Urothelium cell line (cell line): ENCODE results near the gene AEN.

ENCODE experiments used
- DNase-seq: peaks from one replicate; pipeline ENCODE4 v3.0.0; 2011; ENCODE audit warnings: low spot score, mixed read lengths
- FAIRE-seq: peaks from 2 replicates; lab custom pipeline; 2011; peaks lifted over from hg19 to GRCh38; lab: Jason Lieb, UNC

AEN gene

DNA sequence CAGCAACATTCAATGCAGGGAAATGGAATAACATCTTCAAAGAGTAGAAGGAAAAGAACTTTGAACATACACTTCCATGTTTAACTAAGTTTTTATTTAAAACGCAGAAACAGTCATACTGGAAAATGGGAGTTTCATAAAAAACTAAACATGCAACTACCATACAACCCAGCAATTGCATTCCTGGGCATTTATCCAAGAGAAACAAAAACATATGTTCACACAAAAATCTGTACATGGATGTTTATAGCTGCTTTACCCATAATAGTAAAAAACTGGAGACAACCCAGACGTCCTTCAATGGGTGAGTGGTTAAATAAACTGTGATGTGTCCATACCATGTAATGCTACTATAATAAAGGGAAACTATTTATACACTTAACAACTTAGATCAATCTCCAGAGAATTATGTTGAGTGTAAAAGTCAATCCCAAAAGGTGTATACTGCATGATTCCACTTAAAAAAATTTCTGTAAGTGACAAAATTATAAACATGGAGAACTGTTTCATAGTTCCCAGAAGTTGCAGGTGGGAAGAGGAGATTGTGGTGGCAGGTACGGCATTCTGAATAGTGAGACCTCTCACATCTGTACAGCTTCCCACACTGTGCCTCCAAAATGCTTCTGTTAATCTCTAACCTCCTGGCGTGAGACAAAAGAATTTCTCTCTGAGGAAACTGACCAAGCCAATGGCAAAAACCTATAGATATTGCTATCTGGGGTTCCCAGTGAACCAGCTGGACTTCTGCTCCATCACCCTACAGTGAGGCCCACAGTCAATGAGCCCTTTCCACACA is 40.8 kb downstream of the AEN start:
- FAIRE-seq: no peak
- no peak for DNase-seq

DNA sequence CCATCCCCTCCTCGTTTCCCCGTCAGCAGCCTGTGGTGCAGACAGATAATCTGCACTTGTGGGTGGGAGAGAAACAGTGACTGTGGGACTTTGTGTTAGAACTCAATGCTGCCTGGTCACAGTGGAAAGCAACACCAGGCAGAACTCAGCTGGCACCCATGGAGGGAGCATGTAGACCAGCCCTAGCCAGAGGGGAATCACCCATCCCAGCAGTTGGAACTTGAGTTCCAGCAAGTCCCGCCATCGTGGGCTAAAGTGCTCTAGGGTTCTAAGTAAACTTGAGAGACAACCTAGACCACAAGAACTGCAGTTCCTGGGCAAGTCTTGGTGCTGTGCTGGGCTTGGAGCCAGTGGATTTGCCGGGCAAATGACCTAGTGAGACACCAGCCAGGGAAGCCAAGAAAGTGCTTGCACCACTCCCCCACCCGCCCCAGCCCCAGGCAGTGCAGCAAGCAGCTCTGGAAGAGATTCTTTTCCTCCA is 42.0 kb downstream of the AEN start:
- FAIRE-seq: no peak
- no peak for DNase-seq

- no peak for FAIRE-seq
- DNase-seq: no peak
Measured at GRCh38 chr15:88664151-88664778, 43.1 kb downstream of the AEN start.

DNA sequence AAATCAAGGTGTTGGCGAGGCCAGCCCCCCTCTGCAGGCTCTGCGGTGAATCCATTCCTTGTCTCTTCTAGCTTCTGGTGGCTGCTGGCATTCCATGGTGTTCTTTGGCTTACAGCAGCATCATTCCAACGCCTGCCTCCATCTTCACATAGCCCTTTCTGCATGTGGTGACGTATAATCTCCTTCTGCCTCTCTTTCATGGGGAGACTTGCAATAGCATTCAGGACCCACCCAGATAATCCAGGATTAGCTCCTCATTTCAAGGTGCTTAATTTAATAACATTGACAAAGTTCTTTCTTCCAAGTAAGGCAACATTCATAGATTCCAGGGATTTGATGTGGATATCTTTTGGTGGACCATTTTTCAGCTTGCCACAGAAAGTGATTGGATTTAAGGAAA is 53.5 kb downstream of the AEN start:
- DNase-seq (no peak), FAIRE-seq (no peak)

GRCh38 chr15:88678755-88679154 is 57.6 kb downstream of the AEN start:
- DNase-seq (no peak), FAIRE-seq (no peak)

- FAIRE-seq (no peak), DNase-seq (no peak)
Measured at GRCh38 chr15:88680241-88681001, 59.3 kb downstream of the AEN start.

DNA sequence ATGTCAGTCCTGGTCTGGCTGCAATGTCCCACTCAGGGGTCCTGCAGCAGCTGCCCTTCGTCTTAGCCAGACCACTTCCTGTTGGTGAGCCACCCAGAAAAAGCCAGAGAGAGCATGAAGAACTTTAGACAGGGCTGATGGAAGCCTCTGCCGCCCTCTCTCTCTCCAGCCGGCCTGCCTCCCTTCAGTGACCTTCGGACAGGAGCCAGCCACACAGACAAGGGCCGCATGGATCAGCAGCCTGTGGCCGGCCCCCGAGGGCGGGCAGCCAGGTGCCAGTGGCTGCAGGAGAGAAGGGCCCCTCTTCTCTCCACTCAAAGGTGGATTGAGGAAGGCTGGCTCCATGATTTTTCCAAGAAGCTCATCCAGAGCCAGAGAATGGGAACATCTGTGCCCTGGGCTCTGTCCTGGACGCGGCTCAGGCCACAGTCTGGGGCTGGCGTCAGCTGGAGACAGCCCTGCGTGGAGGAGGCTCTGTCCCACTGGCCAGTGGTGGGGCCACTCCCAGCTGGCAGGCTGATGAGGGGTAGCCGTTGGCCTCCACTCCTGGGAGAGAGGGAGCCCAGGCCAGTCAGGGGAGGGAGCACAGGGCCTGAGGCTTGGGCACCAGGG is 60.6 kb downstream of the AEN start:
- FAIRE-seq: no peak

More for the DNA sequence above, 60.6 kb downstream of the AEN start:
- DNase-seq: no peak
